Mucosa of rectum (tissue), 2 donors: ENCODE results near the gene SMYD2.
"Not testable (repeated sequence)": the region's sequence is repeated elsewhere in the genome, so short reads cannot be mapped to it uniquely, and the experiment has no call there.

ENCODE experiments used
- H3K27ac ChIP-seq, 2 donors: one replicate each; pipeline ENCODE4 v1.7.0; 2013; ENCODE audit warnings: inconsistent platforms in 2 of 2, low read depth in 2 of 2, low read length in 2 of 2
- H3K27me3 ChIP-seq, 2 donors: one replicate each; pipeline ENCODE4 v1.7.0; 2013; ENCODE audit warnings: low read length in 2 of 2; ENCODE audit not compliant: control insufficient read depth in 2 of 2, insufficient read depth in 2 of 2
- H3K36me3 ChIP-seq, 2 donors: one replicate each; pipeline ENCODE4 v1.7.0; 2013; ENCODE audit warnings: low read length in 2 of 2; ENCODE audit not compliant: control insufficient read depth in 2 of 2, insufficient read depth in 2 of 2
- H3K4me1 ChIP-seq, 2 donors: one replicate each; pipeline ENCODE4 v1.7.0; 2013; ENCODE audit warnings: low read length in 2 of 2, mild to moderate bottlenecking in 1 of 2; ENCODE audit not compliant: control insufficient read depth in 2 of 2, insufficient read depth in 2 of 2
- H3K4me3 ChIP-seq, 2 donors: one replicate each; pipeline ENCODE4 v1.7.0; 2013; ENCODE audit warnings: low read length in 2 of 2
- H3K9ac ChIP-seq, 2 donors: one replicate each; pipeline ENCODE4 v1.7.0; 2013; ENCODE audit warnings: low read length in 2 of 2, low read depth in 1 of 2, mild to moderate bottlenecking in 1 of 2
- H3K9me3 ChIP-seq, 2 donors: one replicate each; pipeline ENCODE4 v1.7.0; 2013; ENCODE audit warnings: low read length in 2 of 2; ENCODE audit not compliant: control insufficient read depth in 2 of 2
- donor health status: healthy.
- donor health status: Normal muscosa, but diverticular disease.

Gene SMYD2

GRCh38 chr1:214271995-214272731 is 8.8 kb upstream of the SMYD2 start:
- Histone ChIP-seq H3K27ac (no peak overlapping the region), H3K36me3 (no peaks in the 10 kb centered on the region), H3K4me1 (no peaks in the 10 kb centered on the region), H3K4me3 (no peak overlapping the region), H3K9ac (no peak overlapping the region), H3K27me3 (peaks cover 4 to 10% of the 10 kb centered on the region in 2 donors), H3K9me3 (no peaks in the 10 kb centered on the region)

GRCh38 chr1:214272964-214273533 is 7.9 kb upstream of the SMYD2 start:
- peaks cover 2 to 10% of the 10 kb centered on the region in 2 donors for H3K27me3 ChIP-seq
- H3K36me3 ChIP-seq = no peaks in the 10 kb centered on the region
- H3K9ac ChIP-seq = no peak overlapping the region
- H3K4me3 ChIP-seq = no peak overlapping the region
- H3K27ac ChIP-seq = no peak overlapping the region
- H3K9me3 ChIP-seq = no peaks in the 10 kb centered on the region
- H3K4me1 ChIP-seq = no peaks in the 10 kb centered on the region

- H3K27ac ChIP-seq, H3K4me1 ChIP-seq, H3K36me3 ChIP-seq, H3K9ac ChIP-seq, H3K4me3 ChIP-seq, H3K27me3 ChIP-seq, H3K9me3 ChIP-seq: not testable (repeated sequence)
Observed at GRCh38 chr1:214275700-214276099, 5.3 kb upstream of the SMYD2 start.

- Histone ChIP-seq H3K9me3 (no peaks in the 10 kb centered on the region), H3K9ac (no peak overlapping the region), H3K4me1 (peaks cover 7 to 9% of the 10 kb centered on the region in 2 donors), H3K27ac (no peak overlapping the region), H3K27me3 (no peaks in the 10 kb centered on the region), H3K4me3 (no peak overlapping the region), H3K36me3 (no peaks in the 10 kb centered on the region)
Observed at GRCh38 chr1:214276786-214277185, 4.2 kb upstream of the SMYD2 start.

- no peak overlapping the region for H3K9ac ChIP-seq
- H3K36me3 ChIP-seq = no peaks in the 10 kb centered on the region
- H3K4me1 ChIP-seq = peaks cover 10 to 11% of the 10 kb centered on the region in 2 donors
- H3K27me3 ChIP-seq = no peaks in the 10 kb centered on the region
- H3K4me3 ChIP-seq = no peak overlapping the region
- H3K27ac ChIP-seq = no peak overlapping the region
- H3K9me3 ChIP-seq = no peaks in the 10 kb centered on the region
Observed at GRCh38 chr1:214277704-214278635, 3.0 kb upstream of the SMYD2 start.

GRCh38 chr1:214280386-214281020 is 456 bp upstream of the SMYD2 start:
- H3K36me3 ChIP-seq = no peaks in the 10 kb centered on the region
- H3K4me1 ChIP-seq = peaks cover 10 to 11% of the 10 kb centered on the region in 2 donors
- peak overlapping the region; percentile 89 to 90 for H3K9ac ChIP-seq
- no peaks in the 10 kb centered on the region for H3K27me3 ChIP-seq
- peak overlapping the region; percentile 91 to 92 for H3K27ac ChIP-seq
- H3K4me3 ChIP-seq = peak overlapping the region; percentile 81 to 82
- H3K9me3 ChIP-seq = no peaks in the 10 kb centered on the region

- H3K36me3 ChIP-seq = no peaks in the 10 kb centered on the region
- H3K9me3 ChIP-seq = no peaks in the 10 kb centered on the region
- peak overlapping the region; percentile 91 to 92 for H3K27ac ChIP-seq
- peak overlapping the region; percentile 65 to 89 for H3K4me3 ChIP-seq
- peak overlapping the region; percentile 65 to 77 for H3K9ac ChIP-seq
- no peaks in the 10 kb centered on the region for H3K27me3 ChIP-seq
- H3K4me1 ChIP-seq = peaks cover 10 to 11% of the 10 kb centered on the region in 2 donors
Observed at GRCh38 chr1:214281720-214282629, 1.0 kb downstream of the SMYD2 start.

GRCh38 chr1:214282630-214283242 is 1.8 kb downstream of the SMYD2 start:
- no peak overlapping the region for H3K9ac ChIP-seq
- H3K4me3 ChIP-seq = no peak overlapping the region
- no peak overlapping the region for H3K27ac ChIP-seq
- H3K27me3 ChIP-seq = no peaks in the 10 kb centered on the region
- no peaks in the 10 kb centered on the region for H3K36me3 ChIP-seq
- peaks cover 10 to 11% of the 10 kb centered on the region in 2 donors for H3K4me1 ChIP-seq
- no peaks in the 10 kb centered on the region for H3K9me3 ChIP-seq
